Activated naive CD4-positive, alpha-beta T cell treated with anti-CD3 and anti-CD28 coated beads for 36 hours (primary cell): Measurements from ENCODE around the gene GARNL3. TPM values are rescaled to one million over a fixed set of nuclear protein-coding genes. Genes with fewer than 3 reads are reported as not detected.

ENCODE experiments used
- CTCF ChIA-PET: fragments of 350-600 bp; sonication (Branson Sonifier 250); formaldehyde crosslinking; loops from one replicate; lab custom pipeline; 2021; ENCODE audit warnings: antibody characterized with exemption; lab: Charles Lee
- DNase-seq: peaks from one replicate; pipeline ENCODE4 v3.0.0-alpha.2; 2020
- H3K27ac Mint-ChIP-seq: one replicate; pipeline ENCODE4 v1.8.0; 2021; ENCODE audit warnings: mild to moderate bottlenecking, mixed read lengths
- H3K27me3 Mint-ChIP-seq: one replicate; pipeline ENCODE4 v1.8.0; 2021; ENCODE audit warnings: low read depth, mixed read lengths
- H3K36me3 Mint-ChIP-seq: one replicate; pipeline ENCODE4 v1.8.0; 2021; ENCODE audit warnings: low read depth, mixed read lengths
- H3K4me1 Mint-ChIP-seq: one replicate; pipeline ENCODE4 v1.8.0; 2021; ENCODE audit warnings: low read depth, mixed read lengths
- H3K4me3 Mint-ChIP-seq: one replicate; pipeline ENCODE4 v1.8.0; 2021; ENCODE audit warnings: mild to moderate bottlenecking, moderate library complexity, mixed read lengths
- H3K9me3 Mint-ChIP-seq: one replicate; pipeline ENCODE4 v1.8.0; 2021; ENCODE audit warnings: mixed read lengths
- intact Hi-C: fragments of 100-400 bp; cut with micrococcal nuclease; formaldehyde crosslinking; loops from one replicate; pipeline ENCODE4 v1.15.1; 2023
- total RNA-seq, 2 experiments: library from RNA; stranded (reverse); gene quantifications; one replicate each; pipeline ENCODE4 v1.2.3, GENCODE V29; 2021

Gene GARNL3
- total RNA-seq, 2 experiments from 2014 or later = 1.2 to 4.6 TPM

GRCh38 chr9:127333221-127334064, 68.9 kb downstream of the GARNL3 start:
- Mint-ChIP-seq H3K4me3 (no peak overlapping the region), H3K36me3 (no peaks in the 10 kb centered on the region), H3K27ac (no peak overlapping the region), H3K9me3 (no peaks in the 10 kb centered on the region), H3K27me3 (peaks cover 8% of the 10 kb centered on the region), H3K4me1 (no peaks in the 10 kb centered on the region)
- DNase-seq = no peak
- CTCF ChIA-PET = no interaction called here
- intact Hi-C loops = no loop called here

- CTCF ChIA-PET = no interaction called here
- no peak overlapping the region for H3K27ac Mint-ChIP-seq
- H3K9me3 Mint-ChIP-seq = no peaks in the 10 kb centered on the region
- intact Hi-C loops = no loop called here
- H3K4me1 Mint-ChIP-seq = no peaks in the 10 kb centered on the region
- H3K4me3 Mint-ChIP-seq = no peak overlapping the region
- H3K36me3 Mint-ChIP-seq = no peaks in the 10 kb centered on the region
- H3K27me3 Mint-ChIP-seq = peaks cover 8% of the 10 kb centered on the region
- no peak for DNase-seq
These were observed 70.2 kb downstream of the GARNL3 start for GRCh38 chr9:127334725-127335124.

GRCh38 chr9:127336086-127336485, 71.5 kb downstream of the GARNL3 start:
- CTCF ChIA-PET = no interaction called here
- Mint-ChIP-seq H3K9me3 (no peaks in the 10 kb centered on the region), H3K4me3 (no peak overlapping the region), H3K36me3 (no peaks in the 10 kb centered on the region), H3K27ac (no peak overlapping the region), H3K27me3 (peaks cover 5% of the 10 kb centered on the region), H3K4me1 (no peaks in the 10 kb centered on the region)
- intact Hi-C loops = no loop called here
- DNase-seq = no peak

GRCh38 chr9:127336506-127337352, 72.2 kb downstream of the GARNL3 start:
- H3K4me1 Mint-ChIP-seq = no peaks in the 10 kb centered on the region
- H3K27me3 Mint-ChIP-seq = peaks cover 6% of the 10 kb centered on the region
- no peak for DNase-seq
- no peak overlapping the region for H3K27ac Mint-ChIP-seq
- H3K36me3 Mint-ChIP-seq = no peaks in the 10 kb centered on the region
- H3K4me3 Mint-ChIP-seq = no peak overlapping the region
- intact Hi-C loops = no loop called here
- H3K9me3 Mint-ChIP-seq = no peaks in the 10 kb centered on the region
- CTCF ChIA-PET = no interaction called here

- H3K27ac Mint-ChIP-seq = no peak overlapping the region
- DNase-seq = no peak
- H3K36me3 Mint-ChIP-seq = no peaks in the 10 kb centered on the region
- peaks cover 5% of the 10 kb centered on the region for H3K27me3 Mint-ChIP-seq
- intact Hi-C loops = no loop called here
- CTCF ChIA-PET = no interaction called here
- no peaks in the 10 kb centered on the region for H3K4me1 Mint-ChIP-seq
- no peaks in the 10 kb centered on the region for H3K9me3 Mint-ChIP-seq
- no peak overlapping the region for H3K4me3 Mint-ChIP-seq
These were observed 76.1 kb downstream of the GARNL3 start for GRCh38 chr9:127340721-127341120.

- no peak for DNase-seq
- no peak overlapping the region for H3K27ac Mint-ChIP-seq
- H3K9me3 Mint-ChIP-seq = no peaks in the 10 kb centered on the region
- no peaks in the 10 kb centered on the region for H3K36me3 Mint-ChIP-seq
- no peaks in the 10 kb centered on the region for H3K4me1 Mint-ChIP-seq
- CTCF ChIA-PET = no interaction called here
- H3K27me3 Mint-ChIP-seq = peaks cover 3% of the 10 kb centered on the region
- intact Hi-C loops = no loop called here
- no peak overlapping the region for H3K4me3 Mint-ChIP-seq
These were observed 76.6 kb downstream of the GARNL3 start for GRCh38 chr9:127341152-127341551.

- Mint-ChIP-seq H3K4me3 (no peak overlapping the region), H3K9me3 (no peaks in the 10 kb centered on the region), H3K27me3 (peaks cover 8% of the 10 kb centered on the region), H3K27ac (no peak overlapping the region), H3K4me1 (no peaks in the 10 kb centered on the region), H3K36me3 (no peaks in the 10 kb centered on the region)
- intact Hi-C loops = no loop called here
- DNase-seq = no peak
- CTCF ChIA-PET = interaction anchor here (1.1 kb wide), 1 partner anchor 193 kb away, joined by 3 read pairs; no protein-coding TSS in a partner anchor
These were observed 79.9 kb downstream of the GARNL3 start for GRCh38 chr9:127344368-127345000.

- no peaks in the 10 kb centered on the region for H3K4me1 Mint-ChIP-seq
- H3K36me3 Mint-ChIP-seq = no peaks in the 10 kb centered on the region
- H3K27ac Mint-ChIP-seq = no peak overlapping the region
- CTCF ChIA-PET = interaction anchor here (1.1 kb wide), 1 partner anchor 192 kb away, joined by 3 read pairs; no protein-coding TSS in a partner anchor
- H3K4me3 Mint-ChIP-seq = no peak overlapping the region
- intact Hi-C loops = no loop called here
- no peaks in the 10 kb centered on the region for H3K9me3 Mint-ChIP-seq
- no peak for DNase-seq
- peaks cover 12% of the 10 kb centered on the region for H3K27me3 Mint-ChIP-seq
These were observed 81.0 kb downstream of the GARNL3 start for GRCh38 chr9:127345566-127345965.

GRCh38 chr9:127346584-127346983, 82.0 kb downstream of the GARNL3 start:
- Mint-ChIP-seq H3K9me3 (no peaks in the 10 kb centered on the region), H3K27ac (no peak overlapping the region), H3K36me3 (no peaks in the 10 kb centered on the region), H3K4me3 (no peak overlapping the region), H3K4me1 (no peaks in the 10 kb centered on the region), H3K27me3 (peaks cover 15% of the 10 kb centered on the region)
- CTCF ChIA-PET = no interaction called here
- intact Hi-C loops = no loop called here
- DNase-seq = no peak

GRCh38 chr9:127347831-127348776, 83.5 kb downstream of the GARNL3 start:
- no peak overlapping the region for H3K27ac Mint-ChIP-seq
- intact Hi-C loops = loop anchor here (1.0 kb wide), 1 partner anchor 134 kb away; no protein-coding TSS in a partner anchor

GRCh38 chr9:127349483-127350113, 85.0 kb downstream of the GARNL3 start:
- Mint-ChIP-seq H3K4me1 (no peaks in the 10 kb centered on the region), H3K36me3 (no peaks in the 10 kb centered on the region), H3K9me3 (no peaks in the 10 kb centered on the region), H3K4me3 (no peak overlapping the region), H3K27ac (no peak overlapping the region), H3K27me3 (peaks cover 27% of the 10 kb centered on the region)
- CTCF ChIA-PET = no interaction called here
- DNase-seq = no peak
- intact Hi-C loops = no loop called here

More at GRCh38 chr9:127347831-127348776, 83.5 kb downstream of the GARNL3 start:
- DNase-seq = no peak
- Mint-ChIP-seq H3K36me3 (no peaks in the 10 kb centered on the region), H3K4me1 (no peaks in the 10 kb centered on the region), H3K4me3 (no peak overlapping the region), H3K27me3 (peaks cover 24% of the 10 kb centered on the region), H3K9me3 (no peaks in the 10 kb centered on the region)
- CTCF ChIA-PET = no interaction called here
